DMS53 treated with DMSO at 0.1 percent for 48 hours (cell line): ENCODE measurements around the gene PORCN.
"Not testable (repeated sequence)": the region's sequence is repeated elsewhere in the genome, so short reads cannot be mapped to it uniquely, and the experiment has no call there.

Experiments used
- DNase-seq: peaks from one replicate; lab custom pipeline; 2025; ENCODE audit not compliant: unreplicated experiment; lab: John Stamatoyannopoulos, UW

The PORCN gene

DNA sequence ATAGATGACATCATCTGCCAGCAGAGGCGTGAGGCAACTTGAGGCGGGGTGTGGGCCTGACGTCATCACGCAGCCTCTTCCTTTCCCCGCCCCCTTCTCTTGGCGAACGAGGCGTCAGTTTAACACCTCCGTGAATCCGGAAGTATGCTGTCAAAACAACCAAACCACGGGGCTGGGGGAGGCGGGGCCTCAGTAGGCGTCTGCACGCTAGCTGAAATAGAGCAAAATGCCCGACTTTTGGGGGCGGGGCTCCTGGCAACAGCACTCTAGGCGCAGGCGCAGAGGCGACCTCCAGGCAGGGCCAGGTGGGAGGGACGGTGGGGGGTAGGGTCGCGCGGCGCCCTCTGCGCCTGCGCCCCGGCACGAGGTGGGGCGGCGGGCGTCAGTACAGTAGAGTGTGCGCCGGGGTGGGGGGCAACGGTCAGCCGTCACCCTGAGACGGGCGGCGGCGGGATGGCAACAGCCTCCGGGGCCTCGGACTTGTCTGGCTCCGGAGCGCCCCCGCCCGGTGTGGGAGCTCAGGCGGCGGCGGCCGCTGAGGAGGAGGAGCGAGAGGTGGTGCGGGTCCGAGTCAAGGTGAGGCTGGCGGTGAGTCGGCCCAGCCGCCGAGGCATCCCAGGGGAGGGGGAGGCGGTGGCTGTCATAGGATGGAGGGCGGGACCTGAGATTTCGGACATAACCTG, 30.7 kb downstream of the PORCN start, which contains the start of gene TBC1D25:
Gene TBC1D25 (plus strand): TSS at position 370 of the 683 bp plus-strand sequence. CDS start 84 bp downstream, at position 454.
- DNase-seq = peak; percentile 93

DNA sequence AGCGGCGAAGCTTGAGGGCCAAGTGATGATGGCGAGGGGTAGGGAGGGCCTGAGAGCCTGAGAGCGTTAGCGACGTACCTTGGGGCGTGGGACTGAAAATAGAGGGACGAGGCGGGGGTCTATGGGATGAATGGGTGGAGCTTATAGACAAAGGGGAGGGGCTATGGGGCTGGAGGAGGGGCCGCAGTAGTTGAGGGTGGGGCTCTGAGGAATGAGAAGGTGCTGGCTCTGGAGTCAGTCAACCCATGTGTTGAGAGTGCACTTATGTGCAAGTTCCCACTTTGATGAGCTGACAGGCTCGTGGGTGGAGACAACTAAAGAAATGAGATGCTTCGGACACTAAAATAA, 31.2 kb downstream of the PORCN start:
- no peak for DNase-seq

- DNase-seq = no peak
Measured at GRCh38 chrX:48540480-48540879, 31.7 kb downstream of the PORCN start.

DNA sequence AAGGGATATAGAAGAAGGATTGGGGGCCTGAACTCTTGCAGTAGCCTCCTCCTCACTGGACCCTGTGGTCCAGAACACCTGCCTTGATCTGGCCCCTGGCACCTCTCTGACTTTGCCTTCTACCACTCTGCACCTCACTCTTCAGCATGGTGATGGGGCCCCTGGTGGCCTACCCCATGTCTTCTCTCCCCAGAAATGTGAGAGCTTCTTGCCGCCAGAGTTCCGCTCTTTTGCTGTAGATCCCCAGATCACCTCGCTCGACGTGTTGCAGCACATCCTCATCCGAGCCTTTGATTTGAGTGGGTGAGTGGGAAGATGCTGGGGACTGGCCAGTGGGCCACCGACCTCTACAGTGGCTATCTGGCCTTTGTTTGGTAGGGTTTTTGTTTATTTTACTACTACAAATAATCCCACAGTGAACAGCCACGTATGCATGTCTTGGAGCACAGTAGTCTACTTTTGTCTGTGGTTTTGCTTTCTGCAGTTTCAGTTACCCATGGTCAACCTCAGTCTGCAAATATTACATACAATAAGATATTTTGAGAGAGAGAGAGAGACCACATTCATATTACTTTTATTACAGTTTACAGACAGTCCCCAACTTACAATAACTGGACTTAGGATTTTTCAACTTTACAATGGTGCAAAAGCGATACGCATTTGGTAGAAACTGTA, 32.5 kb downstream of the PORCN start:
- DNase-seq = no peak

- DNase-seq = no peak
Measured at GRCh38 chrX:48548871-48549270, 40.1 kb downstream of the PORCN start.

GRCh38 chrX:48555731-48556325, 47.0 kb downstream of the PORCN start:
- DNase-seq = not testable (repeated sequence)

GRCh38 chrX:48558271-48558670, 49.5 kb downstream of the PORCN start:
- no peak for DNase-seq

GRCh38 chrX:48559636-48560035, 50.8 kb downstream of the PORCN start:
- DNase-seq = no peak

DNA sequence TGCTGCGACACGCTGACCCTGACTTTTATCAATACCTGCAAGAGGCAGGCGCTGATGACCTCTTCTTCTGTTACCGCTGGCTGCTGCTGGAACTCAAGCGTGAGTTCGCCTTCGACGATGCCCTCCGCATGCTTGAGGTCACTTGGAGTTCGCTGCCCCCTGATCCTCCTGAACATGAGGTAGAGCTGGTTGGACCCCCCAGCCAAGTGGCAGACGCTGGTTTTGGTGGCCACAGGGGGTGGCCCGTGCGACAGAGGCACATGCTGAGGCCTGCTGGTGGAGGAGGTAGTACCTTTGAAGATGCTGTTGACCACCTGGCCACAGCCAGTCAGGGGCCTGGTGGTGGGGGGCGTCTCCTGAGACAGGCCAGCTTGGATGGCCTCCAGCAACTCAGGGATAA, 51.3 kb downstream of the PORCN start:
- no peak for DNase-seq

GRCh38 chrX:48560681-48561080, 51.9 kb downstream of the PORCN start:
- no peak for DNase-seq

DNA sequence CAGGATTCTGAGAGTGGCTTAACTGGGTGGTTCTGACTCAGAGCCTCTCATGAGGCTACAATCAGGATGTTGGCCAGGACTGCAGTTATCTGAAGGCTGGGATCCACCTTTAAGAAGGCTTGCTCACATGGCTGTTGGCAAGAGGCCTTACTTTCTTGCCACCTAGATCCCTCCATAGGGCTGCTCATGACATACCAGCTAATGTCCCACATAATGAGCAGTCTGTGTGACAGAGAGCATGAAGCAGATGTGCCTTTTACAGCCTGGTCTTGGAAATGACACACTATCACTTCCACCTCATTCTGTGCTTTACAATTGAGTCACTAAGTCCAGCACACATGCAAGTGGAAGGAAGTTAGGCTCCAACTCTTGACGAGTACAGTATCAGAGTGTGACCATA, 61.2 kb downstream of the PORCN start:
- DNase-seq = no peak
